Measurements from ENCODE around the gene THEM5. TPM values are rescaled to one million over a fixed set of nuclear protein-coding genes. Genes with fewer than 3 reads are reported as not detected.

The THEM5 gene
- total RNA-seq, 1 donor from 2014 or later, result not detected

DNA sequence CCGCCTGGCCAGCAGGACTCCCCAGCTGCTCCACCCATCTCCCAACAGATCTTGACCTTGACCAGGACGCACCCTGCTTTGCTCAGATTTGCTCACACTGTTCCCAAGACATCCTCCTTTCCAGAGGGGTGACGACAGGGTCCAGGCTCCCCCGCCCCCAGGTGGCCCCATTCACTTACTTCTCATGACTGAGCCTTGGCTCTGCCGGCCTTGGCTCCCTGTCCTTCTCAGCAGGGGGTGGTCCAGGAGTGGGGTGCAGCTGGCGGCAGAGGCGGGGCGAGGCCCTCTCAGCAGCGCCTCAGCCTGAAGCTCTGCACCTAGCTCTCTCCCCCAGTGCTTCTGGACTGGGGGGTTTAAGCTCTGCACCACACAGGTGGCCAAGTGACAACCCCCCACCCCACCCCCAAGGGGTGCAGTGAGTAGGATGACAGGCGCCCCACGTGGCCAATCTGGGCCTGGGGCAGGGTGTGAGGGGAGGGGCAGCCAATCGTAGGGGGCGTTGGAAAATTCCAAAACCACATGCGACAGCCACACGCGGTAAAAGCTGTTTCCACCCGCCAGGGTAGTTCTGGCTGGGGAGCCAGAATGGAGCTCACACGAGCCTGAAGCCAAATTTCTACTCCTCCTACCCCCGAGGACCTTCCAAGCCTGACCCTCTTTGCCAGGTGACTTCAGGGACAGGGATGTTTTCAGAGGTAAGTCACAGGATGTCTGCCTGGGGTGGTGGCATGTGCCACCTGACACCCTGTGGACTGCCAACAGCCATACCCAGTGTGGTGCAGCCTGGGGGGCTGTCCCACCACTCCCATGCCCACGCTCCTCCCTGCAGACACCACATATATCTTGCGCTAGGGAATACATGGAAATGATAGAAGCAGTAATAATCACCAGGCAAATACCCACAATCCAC is 27.5 kb downstream of the THEM5 start:
- peak; percentile 24 for ATAC-seq
- TF ChIP-seq CTCF (IDR thresholded peaks at IDR 0.05), result no peak

DNA sequence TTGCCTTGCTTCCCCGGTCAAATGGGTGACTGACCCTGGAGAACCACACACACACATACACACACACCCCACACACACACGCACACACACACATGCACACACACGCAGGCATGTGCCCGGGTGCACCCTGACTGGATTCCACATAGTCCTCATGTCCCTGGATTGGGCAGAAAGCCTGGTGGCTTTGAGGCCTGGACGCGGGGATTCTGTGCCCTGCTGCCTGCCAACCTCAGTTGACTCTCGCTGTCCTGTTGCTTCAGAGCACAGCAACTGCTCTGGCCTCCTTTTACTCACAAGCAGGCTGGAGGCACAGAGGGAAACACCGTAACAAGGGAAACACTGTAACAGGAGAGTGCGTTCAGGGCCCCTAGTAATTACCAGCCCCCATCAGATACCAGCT is 28.3 kb downstream of the THEM5 start:
- intact Hi-C loops (cut with DNase I), result no loop called here
- Histone ChIP-seq H3K36me3 (peaks cover 5% of the 10 kb centered on the region), H3K4me1 (peaks cover 18% of the 10 kb centered on the region), H3K4me3 (peak overlapping the region; percentile 3), H3K27me3 (no peaks in the 10 kb centered on the region), H3K27ac (no peak overlapping the region), H3K9me3 (no peaks in the 10 kb centered on the region)
- no peak for TF ChIP-seq CTCF (IDR thresholded peaks at IDR 0.05)
- DNase-seq (no peak), ATAC-seq (no peak)

More for the DNA sequence above, 27.5 kb downstream of the THEM5 start:
- Histone ChIP-seq H3K4me1 (peaks cover 18% of the 10 kb centered on the region), H3K9me3 (no peaks in the 10 kb centered on the region), H3K36me3 (peaks cover 5% of the 10 kb centered on the region), H3K4me3 (peak overlapping the region; percentile 3), H3K27me3 (no peaks in the 10 kb centered on the region), H3K27ac (no peak overlapping the region)
- DNase-seq, result no peak
- intact Hi-C loops (cut with DNase I), result no loop called here

DNA sequence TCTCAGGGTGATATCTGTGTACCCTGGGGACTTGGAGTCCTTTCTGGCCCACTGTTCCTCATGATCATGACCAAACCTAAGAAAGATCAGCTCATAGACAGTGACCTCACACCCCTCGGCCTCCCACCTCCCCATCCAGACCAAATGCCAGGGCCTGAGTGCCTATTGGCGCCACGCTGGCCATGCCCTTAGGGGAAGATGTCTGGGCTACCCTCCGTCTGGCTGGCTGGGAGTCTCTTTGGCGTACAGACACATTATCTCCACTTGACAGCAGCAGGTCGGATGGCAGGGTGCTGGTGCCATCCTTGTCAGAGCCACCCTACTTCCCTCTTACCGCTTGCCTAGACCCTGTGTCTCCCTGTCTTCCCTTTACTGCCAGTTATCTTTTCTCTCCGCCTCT is 30.3 kb downstream of the THEM5 start:
- DNase-seq, result no peak
- Histone ChIP-seq H3K27ac (no peak overlapping the region), H3K9me3 (no peaks in the 10 kb centered on the region), H3K27me3 (no peaks in the 10 kb centered on the region), H3K4me3 (no peak overlapping the region), H3K36me3 (peaks cover 5% of the 10 kb centered on the region), H3K4me1 (peaks cover 3% of the 10 kb centered on the region)
- ATAC-seq, result no peak
- TF ChIP-seq CTCF (IDR thresholded peaks at IDR 0.05), result no peak
- intact Hi-C loops (cut with DNase I), result no loop called here

- TF ChIP-seq CTCF (IDR thresholded peaks at IDR 0.05), result no peak
- Histone ChIP-seq H3K36me3 (peaks cover 5% of the 10 kb centered on the region), H3K4me1 (no peaks in the 10 kb centered on the region), H3K4me3 (no peak overlapping the region), H3K27ac (no peak overlapping the region), H3K27me3 (no peaks in the 10 kb centered on the region), H3K9me3 (no peaks in the 10 kb centered on the region)
- DNase-seq, result no peak
- no peak for ATAC-seq
- intact Hi-C loops (cut with DNase I), result no loop called here
Observed at GRCh38 chr1:151822404-151822803, 31.1 kb downstream of the THEM5 start.

- Histone ChIP-seq H3K36me3 (peaks cover 3% of the 10 kb centered on the region), H3K9me3 (no peaks in the 10 kb centered on the region), H3K4me3 (no peak overlapping the region), H3K27ac (no peak overlapping the region), H3K27me3 (no peaks in the 10 kb centered on the region), H3K4me1 (no peaks in the 10 kb centered on the region)
- ATAC-seq, result no peak
- no peak for TF ChIP-seq CTCF (IDR thresholded peaks at IDR 0.05)
- intact Hi-C loops (cut with DNase I), result no loop called here
- peak; percentile 62 for DNase-seq
Observed at GRCh38 chr1:151820940-151821339, 32.6 kb downstream of the THEM5 start.

Measured in upper lobe of right lung (tissue), 1 donor.